Loucy (cell line): ENCODE results near the gene MOB3B.
A peak's percentile ranks its signal among the peaks of the same experiment; 100 is the strongest.

Source experiments
- H2AFZ ChIP-seq: fragments of 200-600 bp; sonication (generic); 2 replicates; pipeline ENCODE4 v1.6.0; 2016; ENCODE audit warnings: antibody characterized with exemption, mild to moderate bottlenecking, low read length, moderate library complexity
- H3F3A ChIP-seq: fragments of 200-600 bp; 2 replicates; pipeline ENCODE4 v1.6.0; 2016; ENCODE audit warnings: antibody characterized with exemption, low read depth, mild to moderate bottlenecking
- H3K27me3 ChIP-seq: fragments of 200-600 bp; sonication (generic); 2 replicates; pipeline ENCODE4 v1.6.1; 2014; ENCODE audit warnings: low read length, mild to moderate bottlenecking; ENCODE audit not compliant: insufficient read depth, poor library complexity, severe bottlenecking
- H3K36me3 ChIP-seq: fragments of 200-600 bp; sonication (generic); 2 replicates; pipeline ENCODE4 v1.6.1; 2016; ENCODE audit warnings: low read length; ENCODE audit not compliant: insufficient read depth
- H3K4me1 ChIP-seq: fragments of 200-600 bp; sonication (generic); 2 replicates; pipeline ENCODE4 v1.5.1; 2014; ENCODE audit warnings: low read length, mild to moderate bottlenecking; ENCODE audit not compliant: insufficient read depth, poor library complexity, severe bottlenecking
- H3K4me2 ChIP-seq: fragments of 200-600 bp; sonication (generic); 2 replicates; pipeline ENCODE4 v1.6.0; 2014; ENCODE audit warnings: antibody characterized with exemption, low read length, low read depth, mild to moderate bottlenecking; ENCODE audit not compliant: poor library complexity, severe bottlenecking
- H3K4me3 ChIP-seq: fragments of 200-600 bp; sonication (generic); 2 replicates; pipeline ENCODE4 v1.5.1; 2014; ENCODE audit warnings: low read length, mild to moderate bottlenecking, mixed read lengths; ENCODE audit not compliant: poor library complexity, severe bottlenecking
- H3K79me2 ChIP-seq: fragments of 200-600 bp; sonication (generic); 2 replicates; pipeline ENCODE4 v1.6.1; 2014; ENCODE audit warnings: low read length; ENCODE audit not compliant: insufficient read depth
- H3K9ac ChIP-seq: fragments of 200-600 bp; sonication (generic); 2 replicates; pipeline ENCODE4 v1.6.0; 2014; ENCODE audit warnings: mild to moderate bottlenecking, low read depth, low read length, moderate library complexity; ENCODE audit not compliant: poor library complexity, severe bottlenecking
- H3K9me2 ChIP-seq: fragments of 200-600 bp; sonication (generic); replicated peaks from 2 replicates; pipeline ENCODE4 v1.6.1; 2016; ENCODE audit warnings: low read depth, low read length, mixed read lengths
- H3K9me3 ChIP-seq: fragments of 200-600 bp; sonication (generic); 2 replicates; pipeline ENCODE4 v1.6.1; 2014; ENCODE audit warnings: mild to moderate bottlenecking, antibody characterized with exemption, low read length, low read depth; ENCODE audit not compliant: insufficient read depth
- H4K20me1 ChIP-seq: fragments of 200-600 bp; sonication (generic); 2 replicates; pipeline ENCODE4 v1.6.0; 2014; ENCODE audit warnings: antibody characterized with exemption, low read length, mild to moderate bottlenecking; ENCODE audit not compliant: insufficient read depth, poor library complexity, severe bottlenecking
- EZH2phosphoT487 ChIP-seq: fragments of 200-600 bp; IDR thresholded peaks from 2 replicates; pipeline ENCODE4 v1.6.1; 2018; ENCODE audit warnings: antibody characterized with exemption, mild to moderate bottlenecking, moderate library complexity, borderline replicate concordance
- TF ChIP-seq, protein P1 (sequence below): fragments of 200-600 bp; sonication (generic); conservative IDR thresholded peaks from 2 replicates; pipeline ENCODE4 v1.5.1; 2014; ENCODE audit warnings: mild to moderate bottlenecking, antibody characterized with exemption, low read length

MOB3B gene

DNA sequence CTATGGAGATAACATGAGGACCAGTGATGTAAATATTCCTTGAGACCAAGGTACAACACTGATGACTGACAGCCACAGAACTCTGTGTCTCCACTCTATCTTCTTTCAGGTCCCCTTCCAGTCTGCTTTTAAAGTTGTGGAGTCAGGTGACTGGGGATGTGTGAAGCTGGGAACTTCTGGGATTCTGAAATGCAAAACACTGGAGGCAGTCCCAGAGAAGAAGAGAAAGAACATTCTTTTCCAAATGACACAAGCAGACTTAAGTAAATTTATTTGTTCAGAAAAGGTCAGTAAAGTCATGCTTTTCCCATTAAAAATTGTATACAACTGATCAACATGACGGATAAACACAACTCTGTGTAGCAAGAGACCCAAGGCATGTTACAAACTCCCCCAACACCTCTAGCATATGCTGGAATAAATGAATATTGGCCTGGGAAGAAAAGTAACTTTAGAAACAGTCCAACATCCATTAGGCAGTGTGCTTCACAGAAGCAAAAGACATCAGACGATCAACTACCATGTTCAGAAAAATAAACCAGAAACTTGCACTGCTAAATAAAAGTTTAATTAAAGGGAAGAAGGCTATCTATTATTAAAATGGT lies 98.0 kb downstream of the MOB3B start:
- no peaks in the 10 kb centered on the region for H3K9me2 ChIP-seq
- H3K4me2 ChIP-seq = peak overlapping the region; percentile 42
- no peak overlapping the region for H3K9ac ChIP-seq
- H2AFZ ChIP-seq = no peak overlapping the region
- H3K9me3 ChIP-seq = no peaks in the 10 kb centered on the region
- no peaks in the 10 kb centered on the region for H4K20me1 ChIP-seq
- no peaks in the 10 kb centered on the region for H3F3A ChIP-seq
- H3K4me3 ChIP-seq = no peak overlapping the region
- H3K4me1 ChIP-seq = peaks cover 12% of the 10 kb centered on the region
- no peaks in the 10 kb centered on the region for H3K36me3 ChIP-seq
- no peaks in the 10 kb centered on the region for H3K79me2 ChIP-seq
- no peak for TF ChIP-seq EZH2phosphoT487
- TF ChIP-seq, protein P1, sequence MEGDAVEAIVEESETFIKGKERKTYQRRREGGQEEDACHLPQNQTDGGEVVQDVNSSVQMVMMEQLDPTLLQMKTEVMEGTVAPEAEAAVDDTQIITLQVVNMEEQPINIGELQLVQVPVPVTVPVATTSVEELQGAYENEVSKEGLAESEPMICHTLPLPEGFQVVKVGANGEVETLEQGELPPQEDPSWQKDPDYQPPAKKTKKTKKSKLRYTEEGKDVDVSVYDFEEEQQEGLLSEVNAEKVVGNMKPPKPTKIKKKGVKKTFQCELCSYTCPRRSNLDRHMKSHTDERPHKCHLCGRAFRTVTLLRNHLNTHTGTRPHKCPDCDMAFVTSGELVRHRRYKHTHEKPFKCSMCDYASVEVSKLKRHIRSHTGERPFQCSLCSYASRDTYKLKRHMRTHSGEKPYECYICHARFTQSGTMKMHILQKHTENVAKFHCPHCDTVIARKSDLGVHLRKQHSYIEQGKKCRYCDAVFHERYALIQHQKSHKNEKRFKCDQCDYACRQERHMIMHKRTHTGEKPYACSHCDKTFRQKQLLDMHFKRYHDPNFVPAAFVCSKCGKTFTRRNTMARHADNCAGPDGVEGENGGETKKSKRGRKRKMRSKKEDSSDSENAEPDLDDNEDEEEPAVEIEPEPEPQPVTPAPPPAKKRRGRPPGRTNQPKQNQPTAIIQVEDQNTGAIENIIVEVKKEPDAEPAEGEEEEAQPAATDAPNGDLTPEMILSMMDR = no peak
- no peaks in the 10 kb centered on the region for H3K27me3 ChIP-seq

- no peaks in the 10 kb centered on the region for H4K20me1 ChIP-seq
- H3F3A ChIP-seq = no peaks in the 10 kb centered on the region
- no peaks in the 10 kb centered on the region for H3K79me2 ChIP-seq
- no peaks in the 10 kb centered on the region for H3K9me2 ChIP-seq
- no peaks in the 10 kb centered on the region for H3K9me3 ChIP-seq
- H3K4me2 ChIP-seq = no peak overlapping the region
- H3K27me3 ChIP-seq = no peaks in the 10 kb centered on the region
- no peak overlapping the region for H3K9ac ChIP-seq
- no peaks in the 10 kb centered on the region for H3K36me3 ChIP-seq
- no peak overlapping the region for H3K4me3 ChIP-seq
- TF ChIP-seq, protein P1 = no peak
- no peak for TF ChIP-seq EZH2phosphoT487
- no peak overlapping the region for H2AFZ ChIP-seq
- peaks cover 12% of the 10 kb centered on the region for H3K4me1 ChIP-seq
These were observed 98.7 kb downstream of the MOB3B start for GRCh38 chr9:27430750-27431535.

- Histone ChIP-seq H3K9me2 (no peaks in the 10 kb centered on the region), H3K9ac (no peak overlapping the region), H3K9me3 (no peaks in the 10 kb centered on the region), H3K36me3 (no peaks in the 10 kb centered on the region), H3K4me3 (no peak overlapping the region), H3K4me2 (no peak overlapping the region), H3K27me3 (no peaks in the 10 kb centered on the region), H4K20me1 (no peaks in the 10 kb centered on the region), H3K79me2 (no peaks in the 10 kb centered on the region), H3F3A (no peaks in the 10 kb centered on the region), H2AFZ (no peak overlapping the region), H3K4me1 (peaks cover 12% of the 10 kb centered on the region)
- TF ChIP-seq, protein P1 = no peak
- TF ChIP-seq EZH2phosphoT487 = no peak
These were observed 99.7 kb downstream of the MOB3B start for GRCh38 chr9:27429917-27430316.
